22Rv1 (cell line): ENCODE results near the gene PLCB3.

Experiments
- ZFX ChIP-seq: fragments of 450-650 bp; IDR thresholded peaks from 2 replicates; pipeline ENCODE4 v1.6.1; 2017; ENCODE audit warnings: antibody characterized with exemption, borderline replicate concordance
- TF ChIP-seq, protein P1 (sequence below): fragments of 450-650 bp; IDR thresholded peaks from 2 replicates; pipeline ENCODE4 v1.5.1; 2017; ENCODE audit warnings: mild to moderate bottlenecking

DNA sequence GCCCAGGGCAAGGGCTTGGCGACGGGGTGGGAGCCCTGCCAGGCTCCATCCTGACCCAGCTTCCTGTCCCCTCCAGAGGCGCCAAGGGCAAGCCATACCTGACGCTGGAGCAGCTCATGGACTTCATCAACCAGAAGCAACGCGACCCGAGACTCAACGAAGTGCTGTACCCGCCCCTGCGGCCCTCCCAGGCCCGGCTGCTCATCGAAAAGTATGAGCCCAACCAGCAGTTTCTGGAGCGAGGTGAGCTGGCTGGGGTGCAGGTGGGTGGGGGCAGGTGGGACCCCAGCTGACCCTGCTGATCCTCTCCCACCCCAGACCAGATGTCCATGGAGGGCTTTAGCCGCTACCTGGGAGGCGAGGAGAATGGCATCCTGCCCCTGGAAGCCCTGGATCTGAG lies 5.0 kb downstream of the PLCB3 start:
- TF ChIP-seq, protein P1, sequence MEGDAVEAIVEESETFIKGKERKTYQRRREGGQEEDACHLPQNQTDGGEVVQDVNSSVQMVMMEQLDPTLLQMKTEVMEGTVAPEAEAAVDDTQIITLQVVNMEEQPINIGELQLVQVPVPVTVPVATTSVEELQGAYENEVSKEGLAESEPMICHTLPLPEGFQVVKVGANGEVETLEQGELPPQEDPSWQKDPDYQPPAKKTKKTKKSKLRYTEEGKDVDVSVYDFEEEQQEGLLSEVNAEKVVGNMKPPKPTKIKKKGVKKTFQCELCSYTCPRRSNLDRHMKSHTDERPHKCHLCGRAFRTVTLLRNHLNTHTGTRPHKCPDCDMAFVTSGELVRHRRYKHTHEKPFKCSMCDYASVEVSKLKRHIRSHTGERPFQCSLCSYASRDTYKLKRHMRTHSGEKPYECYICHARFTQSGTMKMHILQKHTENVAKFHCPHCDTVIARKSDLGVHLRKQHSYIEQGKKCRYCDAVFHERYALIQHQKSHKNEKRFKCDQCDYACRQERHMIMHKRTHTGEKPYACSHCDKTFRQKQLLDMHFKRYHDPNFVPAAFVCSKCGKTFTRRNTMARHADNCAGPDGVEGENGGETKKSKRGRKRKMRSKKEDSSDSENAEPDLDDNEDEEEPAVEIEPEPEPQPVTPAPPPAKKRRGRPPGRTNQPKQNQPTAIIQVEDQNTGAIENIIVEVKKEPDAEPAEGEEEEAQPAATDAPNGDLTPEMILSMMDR, result no peak
- no peak for TF ChIP-seq ZFX
